ENCODE results near the gene RRP9.

RRP9 gene

GRCh38 chr3:51946796-51947195, 5.1 kb upstream of the RRP9 start:
- DNase-seq (ENCODE audit: low spot score): no peak
- no peak for TF ChIP-seq CTCF (IDR thresholded peaks at IDR 0.05)
- Histone ChIP-seq H3K27ac (no peak overlapping the region), H3K4me3 (no peak overlapping the region)

DNA sequence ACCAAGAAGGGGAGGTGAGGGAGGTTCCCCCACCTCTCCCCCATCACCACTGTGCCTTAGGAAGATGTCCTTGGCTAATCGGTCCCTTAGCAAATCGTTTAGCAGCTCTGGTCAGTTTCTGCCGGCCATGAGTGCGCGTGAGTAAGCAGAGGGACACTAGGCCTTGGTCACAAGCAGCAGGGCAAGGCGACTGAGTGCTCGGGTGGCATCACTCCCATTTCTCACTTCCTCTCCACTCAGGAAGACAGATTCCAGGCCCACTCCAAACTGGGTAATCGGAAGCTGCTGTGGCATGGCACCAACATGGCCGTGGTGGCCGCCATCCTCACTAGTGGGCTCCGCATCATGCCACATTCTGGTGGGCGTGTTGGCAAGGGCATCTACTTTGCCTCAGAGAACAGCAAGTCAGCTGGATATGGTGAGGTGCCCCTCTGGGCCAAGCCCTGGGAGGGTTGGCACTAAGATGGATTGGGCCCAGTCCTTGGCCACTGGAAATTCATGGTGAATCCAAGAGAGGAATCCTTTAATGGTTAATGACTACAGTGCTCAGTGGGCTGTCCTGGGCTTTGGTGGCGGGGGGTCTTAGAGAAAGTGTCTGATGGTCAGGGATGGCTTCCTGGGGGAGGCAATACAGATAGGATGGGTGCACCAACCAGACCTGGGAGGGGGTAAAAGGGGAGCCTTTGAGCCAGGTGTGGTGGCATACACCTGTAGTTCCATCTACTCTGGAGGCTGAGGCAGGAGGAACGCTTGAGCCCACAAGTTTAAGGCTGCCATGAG, 4.4 kb upstream of the RRP9 start:
- Histone ChIP-seq H3K27ac (no peak overlapping the region), H3K4me3 (no peak overlapping the region)
- no peak for DNase-seq (ENCODE audit: low spot score)
- no peak for TF ChIP-seq CTCF (IDR thresholded peaks at IDR 0.05)

GRCh38 chr3:51945031-51945840, 3.5 kb upstream of the RRP9 start:
- DNase-seq (ENCODE audit: low spot score): no peak

GRCh38 chr3:51944451-51945021, 2.8 kb upstream of the RRP9 start:
- Histone ChIP-seq H3K27ac (no peak overlapping the region), H3K4me3 (no peak overlapping the region)
- no peak for TF ChIP-seq CTCF (IDR thresholded peaks at IDR 0.05)
- peak; percentile 57 for DNase-seq (ENCODE audit: low spot score)

More at GRCh38 chr3:51945031-51945840, 3.5 kb upstream of the RRP9 start:
- TF ChIP-seq CTCF (IDR thresholded peaks at IDR 0.05): no peak
- H3K27ac ChIP-seq: no peak overlapping the region
- no peak overlapping the region for H3K4me3 ChIP-seq

DNA sequence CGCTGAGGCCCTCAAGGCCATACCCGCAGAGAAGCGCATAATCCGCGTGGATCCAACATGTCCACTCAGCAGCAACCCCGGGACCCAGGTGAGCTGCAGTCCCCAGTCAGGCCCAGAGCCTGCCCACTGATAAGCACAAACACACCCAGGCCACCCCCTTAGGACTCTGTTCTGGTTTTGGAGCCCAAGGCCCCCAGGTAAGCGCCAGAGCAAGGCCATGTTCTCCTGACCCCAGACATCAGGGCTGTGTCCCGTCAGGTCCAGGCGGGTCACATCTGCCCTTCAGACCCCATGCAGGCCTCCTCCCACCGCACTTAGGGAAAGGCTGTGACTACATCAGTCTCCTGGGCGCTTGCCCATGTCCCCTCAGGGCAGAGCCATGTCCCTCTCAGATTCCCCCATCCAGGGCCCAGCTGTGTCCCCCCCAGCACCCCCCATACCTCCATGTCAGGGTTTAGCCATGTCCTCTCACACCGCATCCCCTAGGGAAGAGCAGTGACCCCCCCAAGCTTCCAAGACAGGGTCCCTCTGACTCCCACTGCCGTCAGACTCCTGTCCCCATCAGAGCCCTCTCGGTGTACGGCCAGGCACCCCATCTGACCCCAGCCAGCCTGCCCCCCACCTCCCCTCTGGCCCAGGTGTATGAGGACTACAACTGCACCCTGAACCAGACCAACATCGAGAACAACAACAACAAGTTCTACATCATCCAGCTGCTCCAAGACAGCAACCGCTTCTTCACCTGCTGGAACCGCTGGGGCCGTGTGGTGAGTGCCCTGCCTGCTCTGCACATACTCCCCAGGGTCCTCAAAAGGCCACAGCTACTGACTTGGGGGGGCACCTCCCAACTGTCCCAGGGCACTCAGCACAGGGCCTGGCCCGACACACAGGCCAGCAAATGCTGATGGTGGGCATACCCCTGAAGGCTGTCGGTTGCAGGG, 2.0 kb upstream of the RRP9 start:
- H3K4me3 ChIP-seq: peak overlapping the region; percentile 73
- peak; percentile 69 for DNase-seq (ENCODE audit: low spot score)
- peak overlapping the region; percentile 95 to 97 for H3K27ac ChIP-seq

More for the DNA sequence above, 2.0 kb upstream of the RRP9 start:
- no peak for TF ChIP-seq CTCF (IDR thresholded peaks at IDR 0.05)

Data from coronary artery (tissue), 2 donors.